Measurements from ENCODE around the gene PI4KA.

Gene PI4KA

DNA sequence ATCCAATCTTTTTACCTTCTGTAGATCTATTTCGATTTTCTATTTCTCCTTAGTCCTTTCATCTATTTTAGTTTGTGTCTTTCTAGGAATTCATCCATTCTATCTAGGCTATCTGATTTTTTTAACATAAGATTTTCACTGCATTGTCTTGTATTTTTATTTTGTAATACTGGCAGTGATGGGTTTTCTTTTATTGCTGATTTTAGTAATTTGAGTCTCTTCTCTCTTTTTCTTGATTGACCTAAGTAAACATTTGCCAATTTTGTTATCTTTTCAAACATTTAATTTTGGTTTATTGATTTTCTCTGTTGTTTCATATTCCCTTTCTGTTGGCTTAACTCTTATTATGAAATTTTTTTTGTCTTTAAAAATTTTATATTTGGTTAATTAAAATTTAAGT, 192.1 kb downstream of the PI4KA start:
- Histone ChIP-seq H3K9me3 (ENCODE audit: control insufficient read depth, insufficient read depth, low read length) (no peaks in the 10 kb centered on the region), H3F3A (ENCODE audit: control insufficient read depth, insufficient read depth) (no peaks in the 10 kb centered on the region), H3K4me1 (ENCODE audit: control insufficient read depth, low read length) (no peaks in the 10 kb centered on the region), H3K4me2 (ENCODE audit: low read length) (no peak overlapping the region), H3K27me3 (ENCODE audit: control insufficient read depth, low read length) (no peaks in the 10 kb centered on the region), H3K36me3 (ENCODE audit: control insufficient read depth, low read length) (no peaks in the 10 kb centered on the region), H3K79me2 (ENCODE audit: control insufficient read depth, low read length) (no peaks in the 10 kb centered on the region), H3K27ac (ENCODE audit: low read depth, low read length) (no peak overlapping the region), H3K9me2 (replicated peaks; ENCODE audit: control insufficient read depth, low read length) (no peaks in the 10 kb centered on the region), H3K4me3 (ENCODE audit: low read length) (no peak overlapping the region), H4K20me1 (ENCODE audit: control insufficient read depth, insufficient read depth, low read depth, low read length) (no peaks in the 10 kb centered on the region)
- TF ChIP-seq EZH2phosphoT487 (IDR thresholded peaks at IDR 0.05; ENCODE audit: borderline replicate concordance, low read length) = no peak
- TF ChIP-seq, protein P1, sequence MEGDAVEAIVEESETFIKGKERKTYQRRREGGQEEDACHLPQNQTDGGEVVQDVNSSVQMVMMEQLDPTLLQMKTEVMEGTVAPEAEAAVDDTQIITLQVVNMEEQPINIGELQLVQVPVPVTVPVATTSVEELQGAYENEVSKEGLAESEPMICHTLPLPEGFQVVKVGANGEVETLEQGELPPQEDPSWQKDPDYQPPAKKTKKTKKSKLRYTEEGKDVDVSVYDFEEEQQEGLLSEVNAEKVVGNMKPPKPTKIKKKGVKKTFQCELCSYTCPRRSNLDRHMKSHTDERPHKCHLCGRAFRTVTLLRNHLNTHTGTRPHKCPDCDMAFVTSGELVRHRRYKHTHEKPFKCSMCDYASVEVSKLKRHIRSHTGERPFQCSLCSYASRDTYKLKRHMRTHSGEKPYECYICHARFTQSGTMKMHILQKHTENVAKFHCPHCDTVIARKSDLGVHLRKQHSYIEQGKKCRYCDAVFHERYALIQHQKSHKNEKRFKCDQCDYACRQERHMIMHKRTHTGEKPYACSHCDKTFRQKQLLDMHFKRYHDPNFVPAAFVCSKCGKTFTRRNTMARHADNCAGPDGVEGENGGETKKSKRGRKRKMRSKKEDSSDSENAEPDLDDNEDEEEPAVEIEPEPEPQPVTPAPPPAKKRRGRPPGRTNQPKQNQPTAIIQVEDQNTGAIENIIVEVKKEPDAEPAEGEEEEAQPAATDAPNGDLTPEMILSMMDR (IDR thresholded peaks at IDR 0.05; ENCODE audit: low read depth, low read length, poor library complexity, severe bottlenecking) = no peak

DNA sequence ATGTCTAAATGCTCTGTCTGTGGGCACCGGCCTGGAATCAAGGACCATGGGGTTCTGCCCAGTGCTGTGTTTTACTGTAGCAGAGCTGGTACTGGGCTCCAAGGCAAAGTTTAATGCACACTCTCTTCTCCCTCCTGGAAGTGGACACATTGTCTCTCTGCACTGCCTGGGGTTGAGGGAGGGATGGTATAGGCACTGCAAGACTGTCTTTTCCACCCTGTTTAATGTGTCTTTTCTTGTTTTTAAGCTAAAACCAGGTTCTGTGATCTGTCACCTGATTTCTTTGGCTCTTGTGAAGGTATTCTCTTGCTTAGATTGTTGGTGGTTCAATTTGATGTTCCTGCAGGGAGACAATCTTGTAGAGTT, 194.0 kb downstream of the PI4KA start:
- no peaks in the 10 kb centered on the region for H3K79me2 ChIP-seq (ENCODE audit: control insufficient read depth, low read length)
- H4K20me1 ChIP-seq (ENCODE audit: control insufficient read depth, insufficient read depth, low read depth, low read length) = no peaks in the 10 kb centered on the region
- no peaks in the 10 kb centered on the region for H3K9me2 ChIP-seq (replicated peaks; ENCODE audit: control insufficient read depth, low read length)
- H3K4me1 ChIP-seq (ENCODE audit: control insufficient read depth, low read length) = no peaks in the 10 kb centered on the region
- H3K27ac ChIP-seq (ENCODE audit: low read depth, low read length) = no peak overlapping the region
- H3K4me3 ChIP-seq (ENCODE audit: low read length) = no peak overlapping the region
- TF ChIP-seq, protein P1 (IDR thresholded peaks at IDR 0.05; ENCODE audit: low read depth, low read length, poor library complexity, severe bottlenecking) = no peak
- TF ChIP-seq EZH2phosphoT487 (IDR thresholded peaks at IDR 0.05; ENCODE audit: borderline replicate concordance, low read length) = no peak
- no peaks in the 10 kb centered on the region for H3K9me3 ChIP-seq (ENCODE audit: control insufficient read depth, insufficient read depth, low read length)
- no peak overlapping the region for H3K4me2 ChIP-seq (ENCODE audit: low read length)
- peaks cover 4% of the 10 kb centered on the region; the same call in 1 of the 2 replicates for H3K27me3 ChIP-seq (ENCODE audit: control insufficient read depth, low read length)
- H3K36me3 ChIP-seq (ENCODE audit: control insufficient read depth, low read length) = no peaks in the 10 kb centered on the region
- H3F3A ChIP-seq (ENCODE audit: control insufficient read depth, insufficient read depth) = no peaks in the 10 kb centered on the region

DNA sequence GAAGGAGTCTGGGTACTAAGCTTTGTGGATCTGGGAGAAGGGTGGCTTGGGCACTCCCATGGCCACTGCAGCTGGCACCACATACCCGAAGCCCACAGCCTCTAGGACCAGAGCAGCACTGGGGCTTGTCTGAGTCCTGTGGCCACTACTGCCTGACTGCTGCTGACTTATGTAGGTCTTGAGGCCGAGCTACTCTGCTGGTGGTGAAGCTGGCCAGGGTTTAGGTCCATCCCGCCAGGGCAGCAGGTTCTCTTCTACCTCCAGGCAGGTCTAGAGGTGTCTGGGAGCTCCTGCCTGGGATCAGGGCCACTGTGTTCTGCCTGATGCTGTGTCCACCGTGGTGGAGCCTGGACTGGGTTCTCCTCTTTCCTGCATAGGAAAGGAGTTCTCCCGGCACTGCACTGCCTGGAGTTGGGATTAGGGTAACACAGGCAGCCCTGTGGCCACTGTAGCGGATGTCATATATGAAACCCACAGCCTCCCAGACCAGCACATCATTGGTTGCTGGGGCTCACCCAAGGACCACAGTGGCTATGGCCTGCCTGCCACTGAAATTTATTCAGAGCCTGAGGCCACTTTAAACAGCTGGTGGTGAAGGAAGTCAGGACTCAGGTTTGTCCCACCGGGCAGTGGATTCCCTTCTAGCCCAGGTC, 194.5 kb downstream of the PI4KA start:
- no peaks in the 10 kb centered on the region for H3K9me3 ChIP-seq (ENCODE audit: control insufficient read depth, insufficient read depth, low read length)
- H3K4me2 ChIP-seq (ENCODE audit: low read length) = no peak overlapping the region
- no peaks in the 10 kb centered on the region for H3K9me2 ChIP-seq (replicated peaks; ENCODE audit: control insufficient read depth, low read length)
- TF ChIP-seq, protein P1 (IDR thresholded peaks at IDR 0.05; ENCODE audit: low read depth, low read length, poor library complexity, severe bottlenecking) = no peak
- TF ChIP-seq EZH2phosphoT487 (IDR thresholded peaks at IDR 0.05; ENCODE audit: borderline replicate concordance, low read length) = no peak
- H3K27me3 ChIP-seq (ENCODE audit: control insufficient read depth, low read length) = peaks cover 4% of the 10 kb centered on the region; the same call in 1 of the 2 replicates
- no peaks in the 10 kb centered on the region for H4K20me1 ChIP-seq (ENCODE audit: control insufficient read depth, insufficient read depth, low read depth, low read length)
- no peaks in the 10 kb centered on the region for H3K79me2 ChIP-seq (ENCODE audit: control insufficient read depth, low read length)
- no peak overlapping the region for H3K4me3 ChIP-seq (ENCODE audit: low read length)
- H3F3A ChIP-seq (ENCODE audit: control insufficient read depth, insufficient read depth) = no peaks in the 10 kb centered on the region
- H3K36me3 ChIP-seq (ENCODE audit: control insufficient read depth, low read length) = no peaks in the 10 kb centered on the region
- H3K27ac ChIP-seq (ENCODE audit: low read depth, low read length) = no peak overlapping the region
- no peaks in the 10 kb centered on the region for H3K4me1 ChIP-seq (ENCODE audit: control insufficient read depth, low read length)
